HG03354 (cell line): ENCODE data around the gene SART3.
"Not testable (repeated sequence)": the region's sequence is repeated elsewhere in the genome, so short reads cannot be mapped to it uniquely, and the experiment has no call there.

Experiments
- ATAC-seq: cut with Tn5 transposase; IDR thresholded peaks from one replicate; pipeline ENCODE4 v1.9.1; 2021; ENCODE audit warnings: mild to moderate bottlenecking; ENCODE audit not compliant: unreplicated experiment, poor library complexity, severe bottlenecking

SART3 gene

GRCh38 chr12:108582978-108583770, 22.2 kb upstream of the SART3 start:
- no peak for ATAC-seq

- no peak for ATAC-seq
Observed at GRCh38 chr12:108582509-108582908, 21.5 kb upstream of the SART3 start.

- no peak for ATAC-seq
Observed at GRCh38 chr12:108581311-108582227, 20.6 kb upstream of the SART3 start.

GRCh38 chr12:108580531-108580930, 19.6 kb upstream of the SART3 start:
- no peak for ATAC-seq

- ATAC-seq = no peak
Observed at GRCh38 chr12:108578813-108579212, 17.8 kb upstream of the SART3 start.

- no peak for ATAC-seq
Observed at GRCh38 chr12:108578264-108578663, 17.3 kb upstream of the SART3 start.

- no peak for ATAC-seq
Observed at GRCh38 chr12:108577458-108577857, 16.5 kb upstream of the SART3 start.

- ATAC-seq = no peak
Observed at GRCh38 chr12:108576660-108577234, 15.8 kb upstream of the SART3 start.

- no peak for ATAC-seq
Observed at GRCh38 chr12:108575199-108575912, 14.4 kb upstream of the SART3 start.

GRCh38 chr12:108574276-108574675, 13.3 kb upstream of the SART3 start:
- ATAC-seq = not testable (repeated sequence)

GRCh38 chr12:108573317-108573716, 12.3 kb upstream of the SART3 start:
- ATAC-seq = peak; percentile 30

GRCh38 chr12:108572166-108572790, 11.3 kb upstream of the SART3 start:
- no peak for ATAC-seq

- no peak for ATAC-seq
Observed at GRCh38 chr12:108571609-108572165, 10.7 kb upstream of the SART3 start.

- ATAC-seq = no peak
Observed at GRCh38 chr12:108570743-108571608, 10.0 kb upstream of the SART3 start.

GRCh38 chr12:108568338-108569154, 7.6 kb upstream of the SART3 start:
- peak; percentile 82 for ATAC-seq

GRCh38 chr12:108567406-108568337, 6.7 kb upstream of the SART3 start:
- ATAC-seq = no peak
